Measurements from ENCODE around the gene STPG3.
A peak's percentile ranks its signal among the peaks of the same experiment; 100 is the strongest.
"Not testable (repeated sequence)": the region's sequence is repeated elsewhere in the genome, so short reads cannot be mapped to it uniquely, and the experiment has no call there.

Gene STPG3

GRCh38 chr9:137233143-137233980 is 17.7 kb upstream of the STPG3 start:
- DNase-seq (ENCODE audit: low spot score): no peak

DNA sequence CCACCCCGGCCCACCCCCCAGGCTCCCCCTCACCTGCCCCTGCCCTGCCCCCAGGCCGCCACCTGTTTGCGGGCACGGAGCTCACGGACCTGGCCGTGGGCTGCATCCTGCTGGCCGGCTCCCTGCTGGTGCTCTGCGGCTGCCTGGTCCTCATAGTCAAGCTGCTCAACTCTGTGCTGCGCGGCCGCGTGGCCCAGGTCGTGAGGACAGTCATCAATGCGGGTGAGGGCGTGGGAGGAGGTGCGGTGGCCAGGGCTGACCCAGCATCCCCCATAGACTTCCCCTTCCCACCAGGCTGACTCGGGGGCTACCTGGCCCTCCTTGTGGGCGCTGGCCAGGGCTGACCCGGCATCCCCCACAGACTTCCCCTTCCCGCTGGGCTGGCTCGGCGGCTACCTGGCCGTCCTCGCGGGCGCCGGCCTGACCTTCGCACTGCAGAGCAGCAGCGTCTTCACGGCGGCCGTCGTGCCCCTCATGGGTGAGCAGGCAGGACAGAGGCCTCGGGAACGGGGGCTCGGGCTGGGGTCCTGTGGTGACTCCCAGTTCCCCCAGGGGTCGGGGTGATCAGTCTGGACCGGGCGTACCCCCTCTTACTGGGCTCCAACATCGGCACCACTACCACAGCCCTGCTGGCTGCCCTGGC is 16.9 kb upstream of the STPG3 start:
- no peak for DNase-seq (ENCODE audit: low spot score)

GRCh38 chr9:137234758-137235423 is 16.2 kb upstream of the STPG3 start:
- no peak for DNase-seq (ENCODE audit: low spot score)

DNA sequence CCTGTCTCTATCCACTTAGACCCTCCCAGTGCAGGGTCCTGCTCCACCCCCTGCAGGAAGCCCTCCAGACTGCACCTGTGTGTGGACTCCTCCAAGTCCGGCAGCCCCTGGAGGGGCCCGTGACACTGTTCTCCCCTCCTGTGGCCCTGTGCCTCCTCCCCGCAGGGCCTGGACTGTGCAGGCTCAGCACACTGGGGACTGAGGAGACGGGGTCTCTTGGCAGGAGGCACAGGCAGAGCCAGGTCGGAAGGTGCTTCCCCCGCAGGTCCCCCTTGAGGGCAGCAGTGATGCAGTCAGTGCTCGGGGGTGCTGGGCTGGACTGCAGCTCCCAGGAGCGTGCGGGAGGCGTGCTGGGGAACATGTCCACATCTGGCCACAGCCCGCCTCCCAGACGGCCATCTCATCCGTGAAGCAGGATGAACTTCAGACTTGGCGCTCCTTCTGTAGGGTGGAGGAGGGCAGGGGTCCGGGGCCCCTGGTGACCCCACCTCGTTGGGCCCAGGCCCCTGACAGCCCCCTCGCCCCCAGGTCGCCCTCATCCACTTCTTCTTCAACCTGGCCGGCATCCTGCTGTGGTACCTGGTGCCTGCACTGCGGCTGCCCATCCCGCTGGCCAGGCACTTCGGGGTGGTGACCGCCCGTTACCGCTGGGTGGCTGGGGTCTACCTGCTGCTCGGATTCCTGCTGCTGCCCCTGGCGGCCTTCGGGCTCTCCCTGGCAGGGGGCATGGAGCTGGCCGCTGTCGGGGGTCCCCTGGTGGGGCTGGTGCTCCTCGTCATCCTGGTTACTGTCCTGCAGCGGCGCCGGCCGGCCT is 15.5 kb upstream of the STPG3 start:
- no peak for DNase-seq (ENCODE audit: low spot score)

GRCh38 chr9:137236238-137236935 is 14.7 kb upstream of the STPG3 start:
- peak; percentile 74 for DNase-seq (ENCODE audit: low spot score)

DNA sequence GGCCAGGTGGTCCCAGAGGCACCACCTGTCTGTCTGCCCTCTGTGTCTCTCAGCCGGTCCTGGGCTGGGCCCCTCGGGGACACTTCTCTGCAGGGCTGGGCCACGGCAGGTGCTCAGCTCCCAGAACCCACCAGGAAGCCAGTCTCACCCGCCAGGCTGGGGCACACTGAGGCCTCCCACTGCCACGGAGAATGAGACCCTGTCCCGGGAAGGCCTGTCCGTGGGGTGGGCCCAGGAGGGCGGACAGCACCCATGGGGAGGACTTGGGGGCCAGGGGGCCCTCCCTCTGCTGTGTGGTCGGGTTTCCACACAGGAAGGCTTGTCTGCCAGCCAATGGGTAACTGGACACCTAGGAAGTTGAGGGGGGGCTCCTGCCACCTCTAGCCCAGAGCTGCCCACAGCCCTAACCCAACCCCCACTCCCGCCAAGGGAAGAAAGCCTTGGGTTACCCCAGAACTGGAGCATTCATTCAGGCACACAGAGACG is 14.1 kb upstream of the STPG3 start:
- DNase-seq (ENCODE audit: low spot score): no peak

DNA sequence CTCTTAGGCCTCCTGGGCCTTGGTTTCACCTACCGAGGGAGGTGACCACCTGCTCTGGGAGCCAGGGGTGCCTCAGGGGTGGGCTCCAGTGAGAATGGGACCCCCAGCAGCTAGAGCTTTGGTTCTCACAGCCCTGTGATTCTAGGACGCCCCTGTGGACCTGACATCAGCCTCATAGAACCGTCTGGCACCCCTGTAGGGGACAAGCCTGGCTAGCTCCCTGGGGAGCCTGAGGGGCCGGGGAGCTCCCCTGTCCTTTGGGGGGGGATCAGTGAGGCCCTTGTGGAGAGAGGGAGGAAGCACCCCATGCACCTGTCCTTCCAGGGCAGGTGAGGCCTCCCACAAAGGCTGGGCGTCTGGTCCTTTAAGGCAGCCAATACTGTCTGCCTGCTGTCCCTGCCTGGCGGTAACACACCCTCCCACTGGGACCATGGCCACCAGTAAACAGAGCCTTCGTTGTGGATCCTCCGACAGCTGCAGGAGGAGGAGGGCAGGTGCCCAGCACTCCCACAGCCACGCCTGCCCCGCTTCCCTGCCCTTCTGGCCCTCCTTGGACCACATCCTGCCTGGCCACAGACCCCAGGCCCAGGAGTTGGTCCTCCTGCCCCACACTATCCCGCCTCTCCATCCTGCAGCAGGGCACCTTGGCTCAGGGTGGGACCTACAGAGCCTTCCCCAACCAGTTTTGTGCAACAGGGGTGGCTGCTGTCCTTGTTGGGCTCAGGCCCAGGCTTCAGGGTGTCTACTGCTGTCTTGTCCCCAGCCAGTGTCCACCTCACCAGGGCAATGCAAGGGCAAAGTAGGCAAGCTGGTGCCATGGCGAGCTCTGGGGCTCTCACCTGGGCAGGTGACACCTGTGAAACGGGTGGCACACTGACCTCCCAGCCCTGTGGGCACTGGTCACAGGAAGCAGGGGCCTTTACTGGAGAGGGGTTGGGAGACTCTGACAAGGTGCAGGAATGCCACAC is 13.0 kb upstream of the STPG3 start:
- no peak for DNase-seq (ENCODE audit: low spot score)

DNA sequence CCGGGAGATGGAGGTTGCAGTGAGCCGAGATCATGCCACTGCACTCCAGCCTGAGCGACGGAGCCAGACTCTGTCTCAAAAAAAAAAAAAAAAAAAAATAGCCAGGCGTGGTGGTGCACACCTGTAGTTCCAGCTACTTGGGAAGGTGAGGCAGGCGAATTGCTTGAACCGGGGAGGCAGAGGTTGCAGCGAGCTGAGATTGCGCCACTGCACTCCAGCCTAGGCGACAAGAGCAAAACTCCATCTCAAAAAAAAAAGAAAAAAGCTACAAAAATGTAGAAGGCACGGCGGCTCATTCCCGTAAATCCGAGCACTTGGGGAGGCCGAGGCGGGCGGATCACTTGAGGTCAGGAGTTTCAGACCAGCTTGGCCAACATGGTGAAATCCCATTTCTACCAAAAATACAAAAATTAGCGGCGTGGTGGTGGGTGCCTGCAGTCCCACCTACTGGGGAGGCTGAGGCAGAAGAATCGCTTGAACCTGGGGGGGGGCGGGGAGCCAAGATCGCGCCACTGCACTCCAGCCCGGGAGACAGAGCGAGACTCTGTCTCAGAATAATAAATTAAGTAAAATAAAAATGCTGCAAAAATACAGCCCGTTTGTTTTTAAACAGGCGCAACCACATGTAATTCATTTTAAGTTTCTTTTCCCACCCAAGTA is 11.4 kb upstream of the STPG3 start:
- DNase-seq (ENCODE audit: low spot score): not testable (repeated sequence)

DNA sequence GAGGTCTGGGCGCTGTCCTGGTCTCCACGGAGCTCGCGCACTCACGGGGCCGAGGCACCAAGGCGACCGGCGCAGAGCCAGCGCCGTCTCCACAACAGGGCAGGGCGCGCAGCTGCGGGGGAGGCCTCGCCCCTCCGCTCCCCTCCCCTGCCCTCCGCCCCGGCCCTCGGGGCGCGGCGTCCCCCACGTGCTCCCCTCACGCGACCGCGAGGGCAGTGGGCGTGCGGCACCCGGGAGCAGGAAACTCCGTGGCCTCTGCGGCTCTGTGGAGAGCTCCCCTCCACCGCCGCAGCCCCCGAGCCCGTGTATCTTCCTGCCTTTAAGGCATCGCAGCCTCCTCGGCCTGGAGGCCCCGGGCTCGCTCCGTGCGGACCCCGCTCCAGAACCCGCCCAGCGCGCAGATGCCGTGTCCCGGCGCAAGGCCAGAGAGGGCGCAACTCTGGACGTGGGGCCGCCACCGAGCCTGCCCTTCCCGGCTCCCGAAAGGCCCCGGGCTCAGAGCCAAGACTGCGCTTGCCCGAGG is 10.7 kb upstream of the STPG3 start:
- peak; percentile 75 for DNase-seq (ENCODE audit: low spot score)

- DNase-seq (ENCODE audit: low spot score): peak; percentile 99
Observed at GRCh38 chr9:137240841-137241489, 10.1 kb upstream of the STPG3 start, which contains the start of gene TUBB4B. TUBB4B (plus strand) TSS chr9:137241287; CDS start chr9:137241361, 74 bp downstream.

- peak; percentile 67 for DNase-seq (ENCODE audit: low spot score)
Observed at GRCh38 chr9:137241490-137242268, 9.4 kb upstream of the STPG3 start.

DNA sequence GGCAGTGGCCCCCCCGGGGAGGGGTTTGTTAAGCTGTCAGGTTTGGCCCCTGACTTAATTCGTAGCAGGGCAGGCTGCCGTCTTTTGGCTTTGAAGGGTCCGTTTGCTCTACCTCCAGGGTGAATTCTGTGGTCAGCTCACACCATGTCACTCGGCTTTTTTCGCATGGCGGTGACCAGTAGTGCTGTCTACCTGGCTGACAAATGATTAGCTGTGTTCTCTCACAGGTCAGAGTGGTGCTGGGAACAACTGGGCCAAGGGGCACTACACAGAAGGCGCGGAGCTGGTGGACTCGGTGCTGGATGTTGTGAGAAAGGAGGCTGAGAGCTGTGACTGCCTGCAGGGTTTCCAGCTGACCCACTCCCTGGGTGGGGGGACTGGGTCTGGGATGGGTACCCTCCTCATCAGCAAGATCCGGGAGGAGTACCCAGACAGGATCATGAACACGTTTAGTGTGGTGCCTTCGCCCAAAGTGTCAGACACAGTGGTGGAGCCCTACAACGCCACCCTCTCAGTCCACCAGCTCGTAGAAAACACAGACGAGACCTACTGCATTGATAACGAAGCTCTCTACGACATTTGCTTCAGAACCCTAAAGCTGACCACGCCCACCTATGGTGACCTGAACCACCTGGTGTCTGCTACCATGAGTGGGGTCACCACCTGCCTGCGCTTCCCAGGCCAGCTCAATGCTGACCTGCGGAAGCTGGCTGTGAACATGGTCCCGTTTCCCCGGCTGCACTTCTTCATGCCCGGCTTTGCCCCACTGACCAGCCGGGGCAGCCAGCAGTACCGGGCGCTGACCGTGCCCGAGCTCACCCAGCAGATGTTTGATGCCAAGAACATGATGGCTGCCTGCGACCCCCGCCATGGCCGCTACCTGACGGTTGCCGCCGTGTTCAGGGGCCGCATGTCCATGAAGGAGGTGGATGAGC is 8.6 kb upstream of the STPG3 start:
- DNase-seq (ENCODE audit: low spot score): no peak

GRCh38 chr9:137243266-137243625 is 7.8 kb upstream of the STPG3 start:
- DNase-seq (ENCODE audit: low spot score): not testable (repeated sequence)

GRCh38 chr9:137243626-137244485 is 7.2 kb upstream of the STPG3 start:
- DNase-seq (ENCODE audit: low spot score): no peak

GRCh38 chr9:137244486-137245449 is 6.3 kb upstream of the STPG3 start:
- no peak for DNase-seq (ENCODE audit: low spot score)
